Mesenchymal stem cell (in vitro differentiated cells and primary cell): Measurements from ENCODE around the gene MACROD2.

Source experiments
- DNase-seq: peaks from one replicate; pipeline ENCODE4 v3.0.0-alpha.2; 2013
- H2AFZ ChIP-seq: one replicate; pipeline ENCODE4 v1.6.1; 2013; ENCODE audit warnings: low read depth, mild to moderate bottlenecking, control low read depth, inconsistent platforms, low read length, moderate library complexity
- H2AK5ac ChIP-seq: 2 replicates; pipeline ENCODE4 v1.6.1; 2013; ENCODE audit warnings: low read length, moderate library complexity, mild to moderate bottlenecking, inconsistent platforms; ENCODE audit not compliant: severe bottlenecking
- H2BK120ac ChIP-seq: one replicate; pipeline ENCODE4 v1.6.1; 2013; ENCODE audit warnings: low read depth, mild to moderate bottlenecking, inconsistent platforms, low read length, moderate library complexity
- H2BK12ac ChIP-seq, 2 experiments: one replicate each; pipeline ENCODE4 v1.6.1; 2013; ENCODE audit warnings: inconsistent platforms in 2 of 2, low read length in 2 of 2, mild to moderate bottlenecking in 2 of 2, moderate library complexity in 2 of 2, control low read depth in 1 of 2
- H2BK15ac ChIP-seq: one replicate; pipeline ENCODE4 v1.6.1; 2013; ENCODE audit warnings: mild to moderate bottlenecking, low read depth, inconsistent platforms; ENCODE audit not compliant: poor library complexity, severe bottlenecking
- H2BK5ac ChIP-seq: 2 replicates; pipeline ENCODE4 v1.6.1; 2013; ENCODE audit warnings: low read depth, mild to moderate bottlenecking, low read length, control low read depth, inconsistent platforms; ENCODE audit not compliant: poor library complexity, severe bottlenecking
- H3K14ac ChIP-seq, 2 experiments: one replicate each; pipeline ENCODE4 v1.6.1; 2013; ENCODE audit warnings: inconsistent platforms in 2 of 2, low read length in 2 of 2, control low read depth in 1 of 2, mild to moderate bottlenecking in 1 of 2, moderate library complexity in 1 of 2
- H3K18ac ChIP-seq, 2 experiments: one replicate each; pipeline ENCODE4 v1.6.1; 2013; ENCODE audit warnings: inconsistent platforms in 2 of 2, low read length in 2 of 2, control low read depth in 1 of 2, low read depth in 1 of 2, mild to moderate bottlenecking in 1 of 2
- H3K23ac ChIP-seq, 2 experiments: one replicate each; pipeline ENCODE4 v1.6.1; 2013; ENCODE audit warnings: inconsistent platforms in 2 of 2, low read length in 2 of 2, mild to moderate bottlenecking in 2 of 2, moderate library complexity in 2 of 2, control low read depth in 1 of 2
- H3K27ac ChIP-seq: 2 replicates; pipeline ENCODE4 v1.5.1; 2013; ENCODE audit warnings: mild to moderate bottlenecking, moderate library complexity, low read length, control low read depth, inconsistent platforms; ENCODE audit not compliant: poor library complexity, severe bottlenecking
- H3K27me3 ChIP-seq, 2 experiments: 2 replicates each; pipeline versions ENCODE4 v1.6.1 to v1.7.0; 2013; ENCODE audit warnings: low read length in 2 of 2, mild to moderate bottlenecking in 2 of 2, moderate library complexity in 2 of 2, control low read depth in 1 of 2, inconsistent platforms in 1 of 2; ENCODE audit not compliant: control insufficient read depth in 1 of 2, insufficient read depth in 1 of 2
- H3K36me3 ChIP-seq, 2 experiments: 2 replicates each; pipeline versions ENCODE4 v1.6.1 to v1.7.0; 2013; ENCODE audit warnings: low read length in 2 of 2, control low read depth in 1 of 2, inconsistent platforms in 1 of 2, low read depth in 1 of 2, mild to moderate bottlenecking in 1 of 2; ENCODE audit not compliant: insufficient read depth in 2 of 2, control insufficient read depth in 1 of 2
- H3K4ac ChIP-seq, 2 experiments: one replicate each; pipeline ENCODE4 v1.6.1; 2013; ENCODE audit warnings: inconsistent platforms in 2 of 2, low read length in 2 of 2, mild to moderate bottlenecking in 2 of 2, moderate library complexity in 2 of 2, control low read depth in 1 of 2, low read depth in 1 of 2
- H3K4me1 ChIP-seq: 2 replicates; pipeline ENCODE4 v1.6.1; 2013; ENCODE audit warnings: low read depth, low read length, control low read depth; ENCODE audit not compliant: control insufficient read depth, insufficient read depth
- H3K4me2 ChIP-seq: 2 replicates; pipeline ENCODE4 v1.6.1; 2013; ENCODE audit warnings: low read length, mild to moderate bottlenecking, inconsistent platforms; ENCODE audit not compliant: poor library complexity, severe bottlenecking
- H3K4me3 ChIP-seq, 2 experiments: 2 replicates each; pipeline versions ENCODE4 v1.5.1 to v1.7.0; 2013; ENCODE audit warnings: low read length in 2 of 2, mild to moderate bottlenecking in 2 of 2, control low read depth in 1 of 2, low read depth in 1 of 2; ENCODE audit not compliant: insufficient read depth in 1 of 2
- H3K79me1 ChIP-seq: replicated peaks from 2 replicates; pipeline ENCODE4 v1.6.1; 2013; ENCODE audit warnings: mild to moderate bottlenecking, control low read depth, low read length, inconsistent platforms; ENCODE audit not compliant: poor library complexity, severe bottlenecking
- H3K9ac ChIP-seq: 2 replicates; pipeline ENCODE4 v1.7.0; 2013; ENCODE audit warnings: mild to moderate bottlenecking, low read length, moderate library complexity
- H3K9me3 ChIP-seq: 2 replicates; pipeline ENCODE4 v1.7.0; 2013; ENCODE audit warnings: mild to moderate bottlenecking, low read length; ENCODE audit not compliant: control insufficient read depth
- H4K8ac ChIP-seq: one replicate; pipeline ENCODE4 v1.6.1; 2013; ENCODE audit warnings: inconsistent platforms, mild to moderate bottlenecking, low read length, moderate library complexity
- H4K91ac ChIP-seq: one replicate; pipeline ENCODE4 v1.6.1; 2013; ENCODE audit warnings: mild to moderate bottlenecking, low read length, inconsistent platforms
- WGBS: methylation state at CpG from one replicate; pipeline ENCODE4 v1.1.7; 2013; ENCODE audit warnings: mixed read lengths; 5-methylcytosine and 5-hydroxymethylcytosine counted together

The MACROD2 gene

DNA sequence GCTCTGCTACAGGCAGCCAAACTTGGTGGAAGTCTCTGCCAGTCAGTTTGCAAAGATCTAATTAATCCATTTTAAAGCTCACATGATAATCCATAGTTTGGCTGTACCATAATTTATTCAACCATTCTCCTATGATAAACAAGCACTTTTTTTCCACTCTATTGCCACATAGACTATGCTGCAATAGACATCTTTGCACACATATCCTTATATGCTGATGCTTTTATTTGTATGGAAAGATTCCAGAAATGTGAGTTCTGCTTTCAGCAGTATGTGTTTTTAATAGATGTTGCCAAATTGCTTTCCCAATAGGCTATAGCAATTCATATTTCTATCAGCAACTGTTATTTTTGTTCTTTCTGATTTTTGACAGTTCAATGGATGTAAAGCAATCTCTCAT lies 1950.0 kb downstream of the MACROD2 start:
- Histone ChIP-seq H2AK5ac (no peak overlapping the region), H3K79me1 (peaks cover 3% of the 10 kb centered on the region), H3K4me1 (peaks cover 6% of the 10 kb centered on the region), H3K27me3 (no peaks in the 10 kb centered on the region), H4K8ac (no peak overlapping the region), H2BK15ac (no peak overlapping the region), H3K23ac (no peak overlapping the region), H2BK12ac (no peak overlapping the region), H3K4ac (no peak overlapping the region), H3K9ac (no peak overlapping the region), H3K9me3 (no peaks in the 10 kb centered on the region), H2BK5ac (no peak overlapping the region), H3K4me2 (no peak overlapping the region), H4K91ac (no peak overlapping the region), H2AFZ (no peak overlapping the region), H3K14ac (no peak overlapping the region), H3K18ac (no peak overlapping the region), H3K36me3 (no peaks in the 10 kb centered on the region), H2BK120ac (no peak overlapping the region), H3K27ac (no peak overlapping the region), H3K4me3 (no peak overlapping the region)
- peak; percentile 3 for DNase-seq

DNA sequence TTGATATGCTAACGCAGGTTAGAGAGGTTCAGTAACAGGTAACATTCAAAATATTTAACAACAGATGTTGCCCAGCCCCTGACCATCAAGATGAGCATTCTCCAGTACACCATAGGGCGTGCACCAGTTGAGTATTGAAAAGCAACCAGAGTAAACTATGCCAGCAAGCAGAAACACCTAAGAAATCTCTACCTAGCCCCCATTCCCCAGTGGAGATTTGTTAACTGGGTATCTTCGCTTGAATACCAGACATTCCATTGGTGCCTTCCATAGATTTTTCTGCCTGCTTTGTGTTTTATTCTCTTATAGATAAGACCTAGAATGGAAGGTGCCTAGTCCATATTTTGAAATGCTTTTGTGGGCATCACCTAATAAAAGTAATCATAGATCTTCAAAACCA lies 1954.1 kb downstream of the MACROD2 start:
- no peak overlapping the region for H3K27ac ChIP-seq
- no peak overlapping the region for H4K91ac ChIP-seq
- no peak overlapping the region for H2BK120ac ChIP-seq
- H4K8ac ChIP-seq, result no peak overlapping the region
- H3K18ac ChIP-seq, result no peak overlapping the region
- DNase-seq, result no peak
- no peaks in the 10 kb centered on the region for H3K27me3 ChIP-seq
- H2BK12ac ChIP-seq, result no peak overlapping the region
- H2BK15ac ChIP-seq, result no peak overlapping the region
- no peaks in the 10 kb centered on the region for H3K9me3 ChIP-seq
- H2BK5ac ChIP-seq, result no peak overlapping the region
- H3K4ac ChIP-seq, result no peak overlapping the region
- H3K23ac ChIP-seq, result no peak overlapping the region
- no peaks in the 10 kb centered on the region for H3K36me3 ChIP-seq
- no peak overlapping the region for H3K4me3 ChIP-seq
- peaks cover 10% of the 10 kb centered on the region for H3K79me1 ChIP-seq
- H3K4me2 ChIP-seq, result no peak overlapping the region
- H3K14ac ChIP-seq, result no peak overlapping the region
- no peak overlapping the region for H3K9ac ChIP-seq
- 57% methylated on average over 2 of the region's 3 CpGs for WGBS
- H2AFZ ChIP-seq, result no peak overlapping the region
- no peak overlapping the region for H2AK5ac ChIP-seq
- no peaks in the 10 kb centered on the region for H3K4me1 ChIP-seq

DNA sequence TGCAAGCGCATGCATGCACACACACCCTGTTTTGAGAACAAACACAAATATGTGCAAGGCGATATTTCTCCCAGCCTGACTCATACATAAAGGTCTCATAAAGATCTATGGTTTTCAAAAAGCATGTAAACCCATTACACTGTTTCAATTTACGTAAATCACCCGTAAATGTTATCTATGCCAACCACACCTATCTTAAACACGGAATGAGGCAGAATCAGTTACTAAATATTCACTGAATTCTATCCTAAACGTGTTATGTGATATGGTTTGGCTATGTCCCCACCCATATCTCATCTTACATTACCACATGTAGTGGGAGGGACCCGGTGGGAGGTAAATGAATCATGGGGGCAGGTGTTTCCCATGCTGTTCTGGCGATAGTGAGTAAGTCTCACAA lies 1956.3 kb downstream of the MACROD2 start:
- WGBS, result 84% methylated on average over 7 of the region's 8 CpGs
- no peak overlapping the region for H2BK12ac ChIP-seq
- no peak overlapping the region for H3K4ac ChIP-seq
- no peak for DNase-seq
- no peak overlapping the region for H3K23ac ChIP-seq
- H3K36me3 ChIP-seq, result no peaks in the 10 kb centered on the region
- H3K79me1 ChIP-seq, result peaks cover 10% of the 10 kb centered on the region
- no peak overlapping the region for H3K27ac ChIP-seq
- no peak overlapping the region for H2AK5ac ChIP-seq
- no peak overlapping the region for H3K18ac ChIP-seq
- H3K4me2 ChIP-seq, result no peak overlapping the region
- no peak overlapping the region for H2AFZ ChIP-seq
- no peak overlapping the region for H4K8ac ChIP-seq
- H3K4me1 ChIP-seq, result no peaks in the 10 kb centered on the region
- H3K4me3 ChIP-seq, result no peak overlapping the region
- H3K27me3 ChIP-seq, result no peaks in the 10 kb centered on the region
- H3K9ac ChIP-seq, result no peak overlapping the region
- H2BK15ac ChIP-seq, result no peak overlapping the region
- H4K91ac ChIP-seq, result no peak overlapping the region
- no peak overlapping the region for H2BK5ac ChIP-seq
- no peak overlapping the region for H3K14ac ChIP-seq
- no peak overlapping the region for H2BK120ac ChIP-seq
- no peaks in the 10 kb centered on the region for H3K9me3 ChIP-seq

DNA sequence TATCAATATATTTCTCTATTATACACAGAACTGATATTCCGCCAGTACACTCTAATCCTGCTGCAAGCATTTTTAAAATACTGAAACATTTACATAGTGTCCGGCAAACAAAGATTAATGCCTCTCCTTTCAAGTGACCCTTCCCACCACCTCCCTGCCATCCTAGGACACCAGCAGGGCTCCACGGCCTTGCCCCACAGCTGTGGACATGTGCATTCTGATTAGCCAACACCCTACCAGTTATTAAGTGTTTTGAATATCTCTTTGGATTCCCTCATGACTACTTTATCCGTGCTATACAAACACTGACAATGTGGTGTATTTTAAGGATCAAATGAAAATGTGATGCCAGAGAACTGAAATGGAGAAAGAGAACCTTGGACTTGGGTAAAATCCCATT lies 1962.8 kb downstream of the MACROD2 start:
- Histone ChIP-seq H2BK15ac (no peak overlapping the region), H4K8ac (no peak overlapping the region), H3K27ac (no peak overlapping the region), H3K14ac (no peak overlapping the region), H3K9ac (no peak overlapping the region), H3K79me1 (peaks cover 4% of the 10 kb centered on the region), H3K4me1 (no peaks in the 10 kb centered on the region), H3K18ac (no peak overlapping the region), H2BK12ac (no peak overlapping the region), H3K27me3 (no peaks in the 10 kb centered on the region), H2AK5ac (no peak overlapping the region), H4K91ac (no peak overlapping the region), H2AFZ (no peak overlapping the region), H2BK5ac (no peak overlapping the region), H3K36me3 (no peaks in the 10 kb centered on the region), H3K4me2 (no peak overlapping the region), H3K23ac (no peak overlapping the region), H3K4ac (no peak overlapping the region), H3K4me3 (no peak overlapping the region), H2BK120ac (no peak overlapping the region), H3K9me3 (no peaks in the 10 kb centered on the region)
- 74% methylated on average over 4 of the region's 4 CpGs for WGBS
- DNase-seq, result no peak
